HL-60 (cell line): ENCODE measurements around the gene PLPPR1.

Source experiments
- CTCF ChIP-seq: IDR thresholded peaks from one replicate; pipeline ENCODE4 v1.5.1; 2011; ENCODE audit warnings: low read length, control low read depth, inconsistent platforms; ENCODE audit not compliant: insufficient read depth
- GABPA ChIP-seq: IDR thresholded peaks from 2 replicates; pipeline ENCODE4 v1.6.1; 2012; ENCODE audit warnings: low read depth
- POLR2AphosphoS5 ChIP-seq: IDR thresholded peaks from 2 replicates; pipeline ENCODE4 v1.6.1; 2012; ENCODE audit warnings: low read depth
- REST ChIP-seq: IDR thresholded peaks from 2 replicates; pipeline ENCODE4 v1.6.1; 2012; ENCODE audit warnings: low read depth; ENCODE audit not compliant: insufficient replicate concordance
- SPI1 ChIP-seq: IDR thresholded peaks from 2 replicates; pipeline ENCODE4 v1.6.1; 2012; ENCODE audit warnings: low read depth, mild to moderate bottlenecking, borderline replicate concordance

DNA sequence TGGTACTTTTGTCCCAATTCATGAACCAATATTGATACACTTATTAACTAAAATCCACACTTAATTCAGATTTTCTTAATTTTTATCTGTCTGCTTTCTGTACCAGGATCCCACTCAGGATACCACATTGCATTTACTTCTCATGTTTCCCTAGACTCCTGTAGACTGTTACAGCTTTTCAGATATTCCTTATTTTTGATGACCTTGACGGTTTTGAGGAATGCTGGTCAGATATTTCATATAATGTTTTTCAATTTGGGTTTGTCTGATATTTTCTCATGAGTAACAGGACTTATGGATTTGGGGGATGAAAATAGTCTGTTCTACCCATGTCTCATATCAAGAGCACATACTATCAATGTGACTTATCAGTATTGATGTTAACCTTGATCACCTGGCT is 37.4 kb downstream of the PLPPR1 start:
- no peak for TF ChIP-seq REST
- no peak for TF ChIP-seq CTCF
- no peak for TF ChIP-seq POLR2AphosphoS5
- no peak for TF ChIP-seq GABPA
- TF ChIP-seq SPI1: no peak
